ENCODE measurements around the gene DPH7.

DNA sequence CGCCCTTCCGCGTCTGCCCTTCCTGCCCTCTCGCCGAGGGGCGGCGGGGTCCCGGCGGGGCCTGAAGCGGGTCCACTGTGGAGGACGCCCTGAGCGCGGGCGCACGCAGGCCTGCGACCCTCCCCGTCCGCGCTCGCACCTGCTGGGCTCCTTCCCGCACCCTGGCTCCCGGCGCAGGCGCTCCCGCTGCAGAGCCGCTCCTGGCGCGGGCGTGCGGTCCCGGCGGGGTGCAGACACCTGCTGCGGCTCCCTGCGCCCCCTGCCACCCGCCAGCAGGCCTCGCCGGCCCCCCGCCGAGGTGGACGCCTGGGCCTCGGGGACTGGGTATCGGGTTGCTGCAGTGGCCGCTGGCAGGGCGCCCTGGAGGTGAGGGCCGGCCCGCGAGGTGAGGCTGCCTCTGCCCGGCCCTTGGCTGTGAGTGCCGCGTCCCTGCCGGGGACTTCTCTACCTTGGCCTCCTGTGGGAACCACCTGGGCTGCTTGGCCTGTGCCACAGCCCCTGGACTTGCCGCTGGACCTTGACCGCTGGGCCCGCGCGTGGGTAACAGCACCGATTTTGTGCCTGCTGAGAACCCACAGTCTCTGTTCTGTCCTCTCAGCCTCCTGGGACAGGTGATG lies 27.4 kb upstream of the DPH7 start:
- TF ChIP-seq, protein P1, sequence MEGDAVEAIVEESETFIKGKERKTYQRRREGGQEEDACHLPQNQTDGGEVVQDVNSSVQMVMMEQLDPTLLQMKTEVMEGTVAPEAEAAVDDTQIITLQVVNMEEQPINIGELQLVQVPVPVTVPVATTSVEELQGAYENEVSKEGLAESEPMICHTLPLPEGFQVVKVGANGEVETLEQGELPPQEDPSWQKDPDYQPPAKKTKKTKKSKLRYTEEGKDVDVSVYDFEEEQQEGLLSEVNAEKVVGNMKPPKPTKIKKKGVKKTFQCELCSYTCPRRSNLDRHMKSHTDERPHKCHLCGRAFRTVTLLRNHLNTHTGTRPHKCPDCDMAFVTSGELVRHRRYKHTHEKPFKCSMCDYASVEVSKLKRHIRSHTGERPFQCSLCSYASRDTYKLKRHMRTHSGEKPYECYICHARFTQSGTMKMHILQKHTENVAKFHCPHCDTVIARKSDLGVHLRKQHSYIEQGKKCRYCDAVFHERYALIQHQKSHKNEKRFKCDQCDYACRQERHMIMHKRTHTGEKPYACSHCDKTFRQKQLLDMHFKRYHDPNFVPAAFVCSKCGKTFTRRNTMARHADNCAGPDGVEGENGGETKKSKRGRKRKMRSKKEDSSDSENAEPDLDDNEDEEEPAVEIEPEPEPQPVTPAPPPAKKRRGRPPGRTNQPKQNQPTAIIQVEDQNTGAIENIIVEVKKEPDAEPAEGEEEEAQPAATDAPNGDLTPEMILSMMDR (IDR thresholded peaks at IDR 0.05; ENCODE audit: low read depth, low read length), result no peak
- no peak for TF ChIP-seq EZH2phosphoT487 (IDR thresholded peaks at IDR 0.05; ENCODE audit: low read depth)
